ENCODE results near the gene GOLT1A.
"Not testable (repeated sequence)": the region's sequence is repeated elsewhere in the genome, so short reads cannot be mapped to it uniquely, and the experiment has no call there.

The GOLT1A gene

GRCh38 chr1:204246876-204247275 is 33.1 kb upstream of the GOLT1A start:
- DNase-seq = no peak

GRCh38 chr1:204242920-204243319 is 29.1 kb upstream of the GOLT1A start:
- DNase-seq = no peak

- no peak for DNase-seq
Measured at GRCh38 chr1:204241914-204242313, 28.1 kb upstream of the GOLT1A start.

- DNase-seq = no peak
Measured at GRCh38 chr1:204241050-204241449, 27.3 kb upstream of the GOLT1A start.

- DNase-seq = no peak
Measured at GRCh38 chr1:204240233-204240632, 26.4 kb upstream of the GOLT1A start.

- DNase-seq = not testable (repeated sequence)
Measured at GRCh38 chr1:204239401-204239800, 25.6 kb upstream of the GOLT1A start.

- not testable (repeated sequence) for DNase-seq
Measured at GRCh38 chr1:204238520-204238919, 24.7 kb upstream of the GOLT1A start.

GRCh38 chr1:204237515-204237914 is 23.7 kb upstream of the GOLT1A start:
- not testable (repeated sequence) for DNase-seq

GRCh38 chr1:204232526-204232925 is 18.7 kb upstream of the GOLT1A start:
- no peak for DNase-seq

- no peak for DNase-seq
Measured at GRCh38 chr1:204230211-204230610, 16.4 kb upstream of the GOLT1A start.

GRCh38 chr1:204228896-204229295 is 15.1 kb upstream of the GOLT1A start:
- DNase-seq = no peak

GRCh38 chr1:204227996-204228785 is 14.4 kb upstream of the GOLT1A start:
- DNase-seq = no peak

GRCh38 chr1:204227351-204227750 is 13.6 kb upstream of the GOLT1A start:
- no peak for DNase-seq

GRCh38 chr1:204225841-204226735 is 12.3 kb upstream of the GOLT1A start:
- no peak for DNase-seq

- DNase-seq = no peak
Measured at GRCh38 chr1:204224655-204225054, 10.9 kb upstream of the GOLT1A start.

GRCh38 chr1:204223129-204223860 is 9.5 kb upstream of the GOLT1A start:
- DNase-seq = no peak

GRCh38 chr1:204222764-204223055 is 8.9 kb upstream of the GOLT1A start:
- DNase-seq = no peak

- no peak for DNase-seq
Measured at GRCh38 chr1:204222006-204222763, 8.4 kb upstream of the GOLT1A start.

GRCh38 chr1:204221271-204221670 is 7.5 kb upstream of the GOLT1A start:
- no peak for DNase-seq

- no peak for DNase-seq
Measured at GRCh38 chr1:204219971-204220616, 6.3 kb upstream of the GOLT1A start.

- no peak for DNase-seq
Measured at GRCh38 chr1:204218552-204218951, 4.8 kb upstream of the GOLT1A start.

- DNase-seq = no peak
Measured at GRCh38 chr1:204217648-204218000, 3.8 kb upstream of the GOLT1A start.

All from NCI-H774 (cell line).